Measurements from ENCODE around the gene MYO3B.

- TF ChIP-seq CTCF (IDR thresholded peaks at IDR 0.05; ENCODE audit: low read length) (no peak), EZH2phosphoT487 (IDR thresholded peaks at IDR 0.05; ENCODE audit: low read length) (no peak), EZH2 (optimal IDR thresholded peaks at IDR 0.05; ENCODE audit: low read depth, low read length) (no peak)
Measured at GRCh38 chr2:170434900-170435621, 257.1 kb downstream of the MYO3B start.
